Lower leg skin (tissue), 3 donors: ENCODE data around the gene GPSM1.

ENCODE experiments used
- CTCF ChIP-seq, 3 donors: fragments of 450-650 bp; IDR thresholded peaks; one replicate each; pipeline ENCODE4 v1.5.1; 2016; ENCODE audit warnings: antibody characterized with exemption in 3 of 3, mild to moderate bottlenecking in 3 of 3, moderate library complexity in 2 of 3
- POLR2A ChIP-seq, 2 donors: fragments of 450-650 bp; IDR thresholded peaks; one replicate each; pipeline ENCODE4 v1.6.1; 2016 to 2017; ENCODE audit warnings: antibody characterized with exemption in 2 of 2, mild to moderate bottlenecking in 1 of 2, moderate library complexity in 1 of 2

GRCh38 chr9:136307215-136307750 is 20.1 kb upstream of the GPSM1 start:
- no peak for TF ChIP-seq POLR2A (IDR thresholded peaks at IDR 0.05)
- TF ChIP-seq CTCF (IDR thresholded peaks at IDR 0.05): peak in 1 of 3 donors; percentile 50
